ENCODE results near the gene BRD2.

- TF ChIP-seq CTCF (IDR thresholded peaks at IDR 0.05): no peak
- no peak for TF ChIP-seq TEAD1 (CRISPR knock-in tag; IDR thresholded peaks at IDR 0.05)
- no peak for TF ChIP-seq STAT6 (CRISPR knock-in tag; conservative IDR thresholded peaks at IDR 0.05; ENCODE audit: low read depth)
- no peak for TF ChIP-seq PRRX2 (CRISPR knock-in tag; IDR thresholded peaks at IDR 0.05)
- TF ChIP-seq HMGXB4 (CRISPR knock-in tag; IDR thresholded peaks at IDR 0.05): no peak
- no peak for TF ChIP-seq FOXJ3 (CRISPR knock-in tag; IDR thresholded peaks at IDR 0.05; ENCODE audit: borderline replicate concordance)
- TF ChIP-seq ERG (CRISPR knock-in tag; IDR thresholded peaks at IDR 0.05): no peak
- TF ChIP-seq USF1 (CRISPR knock-in tag; IDR thresholded peaks at IDR 0.05): no peak
- no peak for TF ChIP-seq JUN (CRISPR knock-in tag; IDR thresholded peaks at IDR 0.05)
- TF ChIP-seq ATF3 (CRISPR knock-in tag; conservative IDR thresholded peaks at IDR 0.05): no peak
- TF ChIP-seq RORB (CRISPR knock-in tag; IDR thresholded peaks at IDR 0.05): no peak
- TF ChIP-seq ZNF138 (CRISPR knock-in tag; conservative IDR thresholded peaks at IDR 0.05): no peak
- TF ChIP-seq AFF4 (CRISPR knock-in tag; IDR thresholded peaks at IDR 0.05; ENCODE audit: borderline replicate concordance): no peak
- TF ChIP-seq NFYB (CRISPR knock-in tag; conservative IDR thresholded peaks at IDR 0.05; ENCODE audit: low read depth): no peak
Observed at GRCh38 chr6:32945953-32946352, 22.4 kb upstream of the BRD2 start.

Measured in WTC11 (cell line).